H1 (cell line): ENCODE data around the gene MX1. TPM values are rescaled to one million over a fixed set of nuclear protein-coding genes. Genes with fewer than 3 reads are reported as not detected.

Experiments used
- CTCF ChIA-PET: fragments of 300-600 bp; sonication (Branson Sonifier 250); formaldehyde crosslinking; loops from one replicate; lab custom pipeline; 2021; ENCODE audit not compliant: partially characterized antibody; lab: Charles Lee
- POLR2A ChIA-PET: fragments of 300-600 bp; sonication (Branson Sonifier 250); formaldehyde crosslinking; loops from one replicate; lab custom pipeline; 2021; ENCODE audit warnings: inconsistent platforms; ENCODE audit not compliant: partially characterized antibody; lab: Charles Lee
- DNase-seq, 2 experiments: peaks; one replicate each; pipeline versions ENCODE4 v3.0.0 to v3.0.0-alpha.2; 2010 to 2022; ENCODE audit warnings: low spot score in 2 of 2, low read depth in 1 of 2, mixed read lengths in 1 of 2
- FAIRE-seq: peaks from 2 replicates; lab custom pipeline; 2011; peaks lifted over from hg19 to GRCh38; lab: Jason Lieb, UNC
- H2AFZ ChIP-seq: 2 replicates; pipeline ENCODE4 v1.8.1; 2012; ENCODE audit warnings: low read length, inconsistent platforms
- H2AK5ac ChIP-seq: 2 replicates; pipeline ENCODE4 v1.6.1; 2013; ENCODE audit warnings: low read depth, low read length
- H2BK120ac ChIP-seq: replicated peaks from 2 replicates; pipeline ENCODE3; 2013; ENCODE audit warnings: low read depth, low read length, inconsistent platforms
- H2BK12ac ChIP-seq: 2 replicates; pipeline ENCODE4 v1.6.1; 2013; ENCODE audit warnings: low read depth, low read length
- H2BK15ac ChIP-seq: 2 replicates; pipeline ENCODE4 v1.6.1; 2013; ENCODE audit warnings: low read length
- H2BK20ac ChIP-seq: 2 replicates; pipeline ENCODE4 v1.6.1; 2013; ENCODE audit warnings: low read length
- H2BK5ac ChIP-seq: 2 replicates; pipeline ENCODE4 v1.6.1; 2013; ENCODE audit warnings: low read depth, low read length
- H3K14ac ChIP-seq: 2 replicates; pipeline ENCODE4 v1.6.1; 2013; ENCODE audit warnings: inconsistent platforms; ENCODE audit not compliant: insufficient read length
- H3K18ac ChIP-seq: 2 replicates; pipeline ENCODE4 v1.6.1; 2013; ENCODE audit warnings: low read length; ENCODE audit errors: extremely low read depth
- H3K23ac ChIP-seq: 2 replicates; pipeline ENCODE4 v1.6.1; 2013; ENCODE audit warnings: inconsistent platforms; ENCODE audit not compliant: insufficient read length
- H3K23me2 ChIP-seq: 2 replicates; pipeline ENCODE4 v1.6.1; 2013; ENCODE audit warnings: low read depth, low read length
- H3K27ac ChIP-seq: 2 replicates; pipeline ENCODE4 v1.6.1; 2011; ENCODE audit warnings: low read depth, low read length, inconsistent platforms
- H3K27me3 ChIP-seq, 4 experiments: replicated peaks in 1 of 4; 1 replicate in 1 of 4; 2 replicates in 3 of 4; pipeline versions ENCODE4 v1.6.1 to v1.8.1; 2011 to 2013; ENCODE audit warnings: low read length in 3 of 4, mild to moderate bottlenecking in 3 of 4, inconsistent platforms in 2 of 4, mixed read lengths in 2 of 4, moderate library complexity in 1 of 4; ENCODE audit not compliant: control insufficient read depth in 3 of 4, insufficient read depth in 3 of 4; ENCODE audit errors: extremely low read depth in 1 of 4
- H3K36me3 ChIP-seq, 4 experiments: 2 replicates each; pipeline versions ENCODE4 v1.6.1 to v1.8.1; 2011 to 2013; ENCODE audit warnings: mild to moderate bottlenecking in 4 of 4, low read length in 3 of 4, moderate library complexity in 2 of 4, control low read depth in 1 of 4, inconsistent platforms in 1 of 4; ENCODE audit not compliant: insufficient read depth in 4 of 4, control insufficient read depth in 2 of 4
- H3K4ac ChIP-seq: replicated peaks from 2 replicates; pipeline ENCODE3; 2013; ENCODE audit warnings: low read length, low read depth, mixed read lengths, inconsistent platforms; ENCODE audit not compliant: insufficient read length
- H3K4me1 ChIP-seq, 4 experiments: replicated peaks in 1 of 4; 1 replicate in 1 of 4; 2 replicates in 3 of 4; pipeline versions ENCODE4 v1.6.1 to v1.8.1; 2011 to 2013; ENCODE audit warnings: low read length in 3 of 4, inconsistent platforms in 2 of 4, mixed read lengths in 1 of 4; ENCODE audit not compliant: insufficient read depth in 4 of 4, control insufficient read depth in 3 of 4
- H3K4me2 ChIP-seq, 2 experiments: 2 replicates each; pipeline versions ENCODE4 v1.6.1 to v1.8.1; 2011 to 2013; ENCODE audit warnings: low read depth in 2 of 2, low read length in 2 of 2, control low read depth in 1 of 2, inconsistent platforms in 1 of 2, mild to moderate bottlenecking in 1 of 2; ENCODE audit not compliant: insufficient read depth in 1 of 2
- H3K4me3 ChIP-seq, 4 experiments: fragments of 200-600, 300-600 bp in 1 of 4; sonication (generic), shearing (Covaris generic), sonication (Bioruptor Twin) in 1 of 4; 2 replicates each; pipeline versions ENCODE4 v1.5.1 to v1.8.1; 2011 to 2016; ENCODE audit warnings: low read length in 4 of 4, low read depth in 3 of 4, control low read depth in 2 of 4, inconsistent platforms in 2 of 4, mild to moderate bottlenecking in 2 of 4, mixed read lengths in 1 of 4, moderate library complexity in 1 of 4; ENCODE audit not compliant: insufficient read depth in 2 of 4; ENCODE audit errors: extremely low read depth in 1 of 4
- H3K56ac ChIP-seq: replicated peaks from 2 replicates; pipeline ENCODE3; 2013; ENCODE audit warnings: low read depth, mild to moderate bottlenecking, mixed read lengths, low read length, inconsistent platforms; ENCODE audit not compliant: insufficient read length
- H3K79me1 ChIP-seq: 2 replicates; pipeline ENCODE4 v1.6.1; 2013; ENCODE audit warnings: low read depth, low read length, control low read depth
- H3K79me2 ChIP-seq, 2 experiments: 2 replicates each; pipeline versions ENCODE4 v1.6.1 to v1.8.1; 2012 to 2013; ENCODE audit warnings: low read length in 2 of 2, mild to moderate bottlenecking in 2 of 2, inconsistent platforms in 1 of 2; ENCODE audit not compliant: insufficient read depth in 2 of 2, control insufficient read depth in 1 of 2
- H3K9ac ChIP-seq, 4 experiments: replicated peaks in 1 of 4; 1 replicate in 1 of 4; 2 replicates in 3 of 4; pipeline versions ENCODE4 v1.6.1 to v1.8.1; 2011 to 2013; ENCODE audit warnings: low read depth in 3 of 4, low read length in 3 of 4, control low read depth in 2 of 4, mild to moderate bottlenecking in 2 of 4, moderate library complexity in 2 of 4, inconsistent platforms in 1 of 4; ENCODE audit errors: extremely low read depth in 1 of 4
- H3K9me3 ChIP-seq, 2 experiments: 2 replicates each; pipeline versions ENCODE4 v1.6.1 to v1.8.1; 2012 to 2013; ENCODE audit warnings: mild to moderate bottlenecking in 2 of 2, moderate library complexity in 2 of 2, control low read depth in 1 of 2, inconsistent platforms in 1 of 2, low read depth in 1 of 2, low read length in 1 of 2, mixed read lengths in 1 of 2; ENCODE audit not compliant: insufficient read depth in 2 of 2
- H4K20me1 ChIP-seq, 2 experiments: replicated peaks in 1 of 2; 2 replicates each; pipeline versions ENCODE3 to v1.8.1; 2011 to 2013; ENCODE audit warnings: inconsistent platforms in 2 of 2, low read length in 2 of 2, mild to moderate bottlenecking in 1 of 2; ENCODE audit not compliant: insufficient read depth in 2 of 2, control insufficient read depth in 1 of 2
- H4K5ac ChIP-seq: 2 replicates; pipeline ENCODE4 v1.6.1; 2013; ENCODE audit warnings: low read length, low read depth, mixed read lengths, inconsistent platforms; ENCODE audit not compliant: insufficient read length
- H4K8ac ChIP-seq: 2 replicates; pipeline ENCODE4 v1.8.0; 2013; ENCODE audit warnings: mild to moderate bottlenecking, moderate library complexity, low read length, inconsistent platforms; ENCODE audit not compliant: insufficient read depth; ENCODE audit errors: extremely low read depth
- H4K91ac ChIP-seq: replicated peaks from 2 replicates; pipeline ENCODE3; 2013; ENCODE audit warnings: low read length, mixed read lengths, inconsistent platforms; ENCODE audit not compliant: insufficient read length
- BRCA1 ChIP-seq: IDR thresholded peaks from 2 replicates; pipeline ENCODE4 v1.6.1; 2012; ENCODE audit warnings: low read depth, low read length, improper control_type of control experiment
- CREB1 ChIP-seq: IDR thresholded peaks from 2 replicates; pipeline ENCODE4 v1.6.1; 2012; ENCODE audit warnings: inconsistent platforms
- FOSL1 ChIP-seq: IDR thresholded peaks from 2 replicates; pipeline ENCODE4 v1.6.1; 2011; ENCODE audit warnings: mild to moderate bottlenecking, low read depth, low read length, moderate library complexity; ENCODE audit not compliant: insufficient read depth
- RBBP5 ChIP-seq: IDR thresholded peaks from 2 replicates; pipeline ENCODE4 v1.7.1; 2012; ENCODE audit warnings: low read depth, mild to moderate bottlenecking, inconsistent platforms, low read length, moderate library complexity, borderline replicate concordance
- RXRA ChIP-seq: IDR thresholded peaks from 2 replicates; pipeline ENCODE4 v1.6.1; 2011; ENCODE audit warnings: low read depth, mild to moderate bottlenecking, low read length, moderate library complexity; ENCODE audit not compliant: insufficient read depth
- SAP30 ChIP-seq: fragments of 300-600 bp; sonication (generic); IDR thresholded peaks from 2 replicates; pipeline ENCODE4 v1.7.1; 2012; ENCODE audit warnings: low read length, moderate library complexity, mild to moderate bottlenecking, inconsistent platforms; ENCODE audit not compliant: insufficient read depth, insufficient replicate concordance
- SP1 ChIP-seq: IDR thresholded peaks from 2 replicates; pipeline ENCODE4 v1.6.1; 2011; ENCODE audit warnings: low read depth, low read length
- WGBS, 2 experiments: shearing (Covaris generic) in 1 of 2; methylation state at CpG; one replicate each; pipeline versions ENCODE4 v1.1.6 to v1.1.7; 2013 to 2015; ENCODE audit warnings: low lambda C conversion rate in 2 of 2, mixed read lengths in 2 of 2, inconsistent platforms in 1 of 2, low coverage in 1 of 2, missing lambda C conversion rate in 1 of 2; ENCODE audit not compliant: insufficient replicate concordance in 2 of 2, insufficient coverage in 1 of 2, insufficient read length in 1 of 2; ENCODE audit errors: extremely low coverage in 1 of 2, missing lambda C conversion rate in 1 of 2; 5-methylcytosine and 5-hydroxymethylcytosine counted together
- polyA plus RNA-seq, 7 experiments: library from polyadenylated mRNA; depleted of rRNA in 3 of 7; stranded (reverse) in 5 of 7; unstranded in 2 of 7; fragments of >200 nt in 5 of 7; fragments of 200-250 nt in 2 of 7; gene quantifications; 1 replicate in 5 of 7; 2 replicates in 1 of 7; 4 replicates in 1 of 7; pipeline versions ENCODE4 v1.2.1 to v1.2.3, GENCODE V29; 2011 to 2013; ENCODE audit warnings: missing spikeins in 2 of 7, mixed read lengths in 2 of 7
- total RNA-seq: library from RNA; stranded (reverse); fragmentation: NEBNext Ultra II Directional; extraction: Animal tissue kit (Norgen Biotek cat#: 25700); gene quantifications from 2 replicates; pipeline ENCODE4 v1.2.1, GENCODE V29; 2021
- TF ChIP-seq, protein P1 (sequence below): IDR thresholded peaks from 2 replicates; pipeline ENCODE4 v1.6.1; 2012; ENCODE audit warnings: inconsistent platforms
- TF ChIP-seq, protein P2 (sequence below): IDR thresholded peaks from 2 replicates; pipeline ENCODE4 v1.6.1; 2012; ENCODE audit warnings: low read length, inconsistent platforms

The MX1 gene
- total and polyA plus RNA-seq, 2 of the 8 experiments (the other 6 are each of a cell fraction or from before 2014, with no cell fraction given) = 3.8 to 5.7 TPM

DNA sequence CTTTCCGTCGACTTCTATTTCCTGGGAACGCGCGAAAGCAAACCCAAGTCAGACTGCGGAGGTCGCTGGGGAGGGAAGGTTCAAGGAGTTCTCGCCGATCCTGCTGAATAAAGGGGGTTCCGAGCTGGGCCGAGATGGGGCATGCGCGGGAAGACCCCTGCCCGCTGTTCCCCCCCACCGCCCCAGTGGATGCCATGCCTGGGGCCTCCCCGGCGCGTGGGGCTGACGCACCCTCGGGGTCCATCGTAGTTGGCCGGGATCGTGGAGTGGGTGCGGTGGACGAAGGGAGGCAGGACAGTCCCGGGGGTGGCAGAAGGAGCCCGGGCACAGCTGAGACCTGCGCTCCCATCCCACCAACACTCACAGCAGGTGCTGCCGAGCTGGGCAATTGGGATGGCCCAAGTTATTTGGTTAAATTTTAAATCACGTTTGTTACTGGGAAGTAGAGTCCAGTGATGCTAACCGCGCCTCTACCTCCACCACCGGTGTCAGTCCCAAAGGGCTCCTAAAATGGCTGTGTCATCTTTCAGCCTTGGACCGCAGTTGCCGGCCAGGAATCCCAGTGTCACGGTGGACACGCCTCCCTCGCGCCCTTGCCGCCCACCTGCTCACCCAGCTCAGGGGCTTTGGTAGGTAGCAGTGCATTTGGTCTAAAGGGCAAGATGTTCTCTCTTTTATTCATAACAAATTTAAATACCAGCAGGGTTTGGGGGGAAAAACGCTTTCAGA lies 801 bp downstream of the MX1 start:
- Histone ChIP-seq H3K56ac (no peak overlapping the region), H3K4ac (no peak overlapping the region), H2BK12ac (no peak overlapping the region), H2AFZ (no peak overlapping the region), H3K4me1 (0 out of 7 replicates have a peak, but pooled peaks cover 0 to 3% (median 1%) of the 10 kb centered on the region in 4 experiments), H3K9me3 (no peaks in the 10 kb centered on the region), H2BK15ac (peak overlapping the region; percentile 46; the same call in 1 of the 2 replicates), H3K79me1 (no peaks in the 10 kb centered on the region), H3K23me2 (peaks cover 6% of the 10 kb centered on the region; the same call in 1 of the 2 replicates), H3K4me2 (peak overlapping the region; percentile 60 to 89), H4K20me1 (no peaks in the 10 kb centered on the region), H2BK20ac (no peak overlapping the region), H2BK120ac (no peak overlapping the region), H3K79me2 (no peaks in the 10 kb centered on the region), H3K14ac (no peak overlapping the region), H4K8ac (0 out of 2 replicates have a peak overlapping the region, but pooled peaks have one; percentile 38), H2BK5ac (no peak overlapping the region), H3K27me3 (peaks cover 5 to 33% (median 24%) of the 10 kb centered on the region in 4 experiments), H3K36me3 (no peaks in the 10 kb centered on the region), H2AK5ac (no peak overlapping the region), H3K9ac (no peak overlapping the region; a peak in 1 of 7 replicates), H3K27ac (no peak overlapping the region), H3K18ac (no peak overlapping the region), H4K91ac (no peak overlapping the region), H3K23ac (no peak overlapping the region), H4K5ac (no peak overlapping the region), H3K4me3 (peak overlapping the region; percentile 24 to 66 (median 58))
- ChIA-PET POLR2A (no interaction called here), CTCF (interaction anchor here (0.8 kb wide), 1 partner anchor 152 kb away, joined by 3 read pairs; no protein-coding TSS in a partner anchor)
- DNase-seq (peak in 1 of 2 experiments; percentile 45), FAIRE-seq (no peak)
- 46% methylated on average over 33 of the region's 41 CpGs; no CpG with 5 or more reads in 1 of the 2 experiments for WGBS, 2 experiments
- TF ChIP-seq BRCA1 (no peak), RXRA (no peak), RBBP5 (0 out of 2 replicates have a peak, but pooled peaks have one; percentile 19), CREB1 (no peak), FOSL1 (no peak), SP1 (no peak), SAP30 (no peak)
- TF ChIP-seq, protein P1, sequence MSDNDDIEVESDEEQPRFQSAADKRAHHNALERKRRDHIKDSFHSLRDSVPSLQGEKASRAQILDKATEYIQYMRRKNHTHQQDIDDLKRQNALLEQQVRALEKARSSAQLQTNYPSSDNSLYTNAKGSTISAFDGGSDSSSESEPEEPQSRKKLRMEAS = no peak
- TF ChIP-seq, protein P2, sequence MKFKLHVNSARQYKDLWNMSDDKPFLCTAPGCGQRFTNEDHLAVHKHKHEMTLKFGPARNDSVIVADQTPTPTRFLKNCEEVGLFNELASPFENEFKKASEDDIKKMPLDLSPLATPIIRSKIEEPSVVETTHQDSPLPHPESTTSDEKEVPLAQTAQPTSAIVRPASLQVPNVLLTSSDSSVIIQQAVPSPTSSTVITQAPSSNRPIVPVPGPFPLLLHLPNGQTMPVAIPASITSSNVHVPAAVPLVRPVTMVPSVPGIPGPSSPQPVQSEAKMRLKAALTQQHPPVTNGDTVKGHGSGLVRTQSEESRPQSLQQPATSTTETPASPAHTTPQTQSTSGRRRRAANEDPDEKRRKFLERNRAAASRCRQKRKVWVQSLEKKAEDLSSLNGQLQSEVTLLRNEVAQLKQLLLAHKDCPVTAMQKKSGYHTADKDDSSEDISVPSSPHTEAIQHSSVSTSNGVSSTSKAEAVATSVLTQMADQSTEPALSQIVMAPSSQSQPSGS = no peak
